Measurements from ENCODE around the gene SNX30.
A peak's percentile ranks its signal among the peaks of the same experiment; 100 is the strongest.

SNX30 gene

DNA sequence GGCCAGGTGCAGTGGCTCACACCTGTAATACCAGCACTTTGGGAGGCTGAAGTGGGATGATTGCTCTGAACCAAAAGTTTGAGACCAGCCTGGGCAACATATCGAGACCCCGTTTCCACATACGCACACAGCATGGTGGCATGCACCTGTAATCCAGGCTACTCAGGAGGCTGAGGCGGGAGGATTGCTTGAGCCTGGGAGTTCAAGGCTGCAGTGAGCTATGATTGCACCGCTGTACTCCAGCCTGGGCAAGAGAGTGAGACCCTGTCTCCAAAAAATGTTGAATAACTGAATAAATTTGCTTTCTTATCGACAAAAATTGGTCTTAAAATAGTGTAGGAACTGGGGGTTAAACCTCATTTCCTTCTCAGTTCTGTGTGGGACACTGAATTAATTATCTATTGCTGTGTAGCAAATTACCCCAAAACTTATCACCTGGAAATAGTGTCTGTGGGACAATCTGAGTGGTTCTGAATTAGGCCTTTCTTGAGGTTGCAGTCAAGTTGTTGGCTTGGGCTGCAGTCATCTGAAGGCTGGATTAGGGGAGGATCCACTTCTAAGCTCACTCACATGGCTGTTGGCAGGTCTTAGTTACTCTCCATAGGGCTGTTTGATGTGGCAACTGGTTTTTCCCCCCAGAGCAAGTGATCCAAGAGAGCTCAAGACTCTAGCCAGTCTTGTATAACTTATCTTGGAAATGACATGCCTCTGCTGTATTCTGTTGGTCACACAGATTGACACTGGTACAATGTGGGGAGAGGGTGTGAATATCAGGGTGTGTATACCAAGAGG is 2.0 kb downstream of the SNX30 start:
- DNase-seq (ENCODE audit: low read depth, low spot score), result no peak

DNA sequence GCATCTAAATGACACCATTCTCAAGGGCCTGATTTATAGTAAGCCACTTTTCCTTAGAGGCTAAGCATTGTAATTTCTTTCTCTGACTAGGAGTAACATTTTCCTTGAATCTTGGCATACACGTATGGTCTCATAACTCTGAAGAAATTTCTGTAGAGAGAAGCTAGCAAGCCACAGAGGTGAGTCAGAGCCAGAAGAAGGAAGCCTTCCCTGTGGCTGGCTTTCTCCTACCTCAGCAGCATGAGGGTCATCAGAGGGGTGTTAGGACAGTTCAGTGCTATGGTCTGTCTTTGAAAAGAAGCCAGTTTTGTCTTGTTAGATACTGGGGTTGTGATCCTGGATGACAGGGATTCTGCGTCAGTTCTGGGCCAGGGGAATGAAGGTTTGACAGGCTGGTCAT is 3.2 kb downstream of the SNX30 start:
- peak; percentile 12 for DNase-seq (ENCODE audit: low read depth, low spot score)

DNA sequence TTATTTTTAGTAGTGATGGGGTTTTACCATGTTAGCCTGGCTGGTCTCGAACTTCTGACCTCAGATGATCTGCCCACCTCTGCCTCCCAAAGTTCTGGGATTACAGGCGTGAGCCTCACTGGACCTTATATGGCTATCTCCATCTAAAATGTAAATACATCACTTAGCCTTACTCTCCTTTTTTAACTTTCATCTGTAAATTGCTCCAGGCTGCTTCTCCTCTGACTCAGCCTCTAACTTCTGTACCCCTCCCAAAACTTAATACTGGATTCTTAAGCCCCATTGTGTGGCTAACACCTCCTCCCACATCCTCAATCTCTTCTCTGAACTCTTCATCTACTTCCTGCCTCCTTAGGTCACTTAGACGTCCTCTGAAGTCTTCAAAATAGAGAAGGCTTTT is 4.0 kb downstream of the SNX30 start:
- DNase-seq (ENCODE audit: low read depth, low spot score), result no peak

DNA sequence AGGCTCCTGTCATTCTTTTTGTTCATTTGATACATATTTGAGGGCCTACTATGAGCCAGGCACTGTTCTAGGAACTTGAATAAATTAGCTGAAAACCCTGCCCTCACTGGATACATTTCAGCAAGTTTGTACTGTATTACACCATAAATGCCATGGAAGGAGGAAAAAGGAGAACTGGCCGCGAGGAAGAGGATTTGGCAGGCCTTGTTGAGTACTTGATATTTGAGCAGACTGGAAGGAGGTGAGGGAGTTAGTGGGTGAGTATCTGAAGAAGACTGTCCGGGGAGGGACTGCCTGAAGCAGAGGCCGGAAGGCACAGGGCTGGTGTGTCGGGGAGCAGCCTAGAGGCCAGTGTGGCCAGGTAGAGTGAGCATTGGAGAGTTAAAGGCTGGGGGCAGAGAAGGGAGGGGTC is 4.5 kb downstream of the SNX30 start:
- no peak for DNase-seq (ENCODE audit: low read depth, low spot score)

DNA sequence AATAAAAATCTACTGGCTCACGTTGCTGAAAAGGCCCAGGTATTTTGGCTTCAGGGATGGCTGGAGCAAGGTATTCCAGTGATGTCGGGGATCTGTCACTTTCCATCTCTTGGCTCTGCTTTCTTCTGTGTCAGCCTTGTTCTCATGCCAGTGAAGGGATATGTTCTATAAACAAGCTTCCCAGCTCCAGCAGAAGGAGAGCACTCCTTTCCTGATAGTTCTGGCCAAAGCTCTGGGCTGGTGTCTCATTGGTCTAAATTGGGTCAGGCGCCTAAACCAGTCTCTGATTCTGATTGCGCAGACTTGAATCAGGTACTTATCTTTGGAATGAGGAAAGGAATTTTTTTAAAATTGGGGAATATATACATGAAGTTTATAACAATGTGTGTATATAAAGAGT is 5.1 kb downstream of the SNX30 start:
- DNase-seq (ENCODE audit: low read depth, low spot score), result no peak

DNA sequence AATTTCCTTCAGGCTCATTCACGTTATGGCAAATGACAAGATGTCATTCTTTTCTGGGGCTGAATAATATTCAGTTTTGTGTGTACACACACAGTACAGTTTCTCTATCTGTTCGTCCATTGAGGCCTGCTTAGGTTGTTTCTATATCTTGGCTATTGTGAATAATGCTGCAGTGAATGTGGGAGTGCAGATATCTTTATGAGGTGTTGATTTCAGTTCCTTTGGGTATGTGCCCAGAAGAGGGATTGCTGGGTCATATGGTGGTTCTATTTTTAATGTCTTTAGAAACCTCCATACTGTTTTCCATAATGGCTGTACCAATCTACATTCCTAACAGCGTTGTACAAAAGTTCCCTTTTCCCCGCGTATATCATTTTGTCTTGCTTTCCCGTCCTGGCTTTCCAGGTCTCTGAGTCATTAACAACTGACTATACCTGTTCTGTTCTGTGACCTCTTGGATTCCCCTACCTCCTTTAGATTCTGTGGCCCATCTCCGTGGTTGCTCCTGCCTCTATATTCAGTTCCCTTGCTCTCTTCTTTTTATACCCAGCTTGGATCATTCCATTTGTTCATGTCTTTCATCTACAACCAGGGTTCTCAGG is 6.8 kb downstream of the SNX30 start:
- no peak for DNase-seq (ENCODE audit: low read depth, low spot score)

DNA sequence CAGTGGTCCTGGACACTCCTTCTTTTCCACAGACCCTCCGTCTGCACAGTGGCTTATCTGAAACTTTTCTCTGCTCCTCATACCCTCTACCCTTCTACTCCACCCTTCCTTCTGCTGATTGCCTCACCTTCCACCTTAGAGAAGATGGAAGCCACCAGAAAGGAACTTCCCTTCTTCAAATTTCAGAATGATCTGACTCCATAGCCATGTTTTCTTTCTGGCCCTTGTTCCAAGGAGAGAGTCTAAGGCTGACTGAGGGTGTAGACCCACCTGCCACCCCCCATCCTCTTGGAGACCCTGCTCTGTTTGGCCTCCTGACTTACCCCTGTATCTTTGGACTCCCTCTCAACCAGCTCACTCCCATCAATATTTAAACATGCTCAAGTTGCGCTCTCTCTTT is 7.4 kb downstream of the SNX30 start:
- no peak for DNase-seq (ENCODE audit: low read depth, low spot score)

DNA sequence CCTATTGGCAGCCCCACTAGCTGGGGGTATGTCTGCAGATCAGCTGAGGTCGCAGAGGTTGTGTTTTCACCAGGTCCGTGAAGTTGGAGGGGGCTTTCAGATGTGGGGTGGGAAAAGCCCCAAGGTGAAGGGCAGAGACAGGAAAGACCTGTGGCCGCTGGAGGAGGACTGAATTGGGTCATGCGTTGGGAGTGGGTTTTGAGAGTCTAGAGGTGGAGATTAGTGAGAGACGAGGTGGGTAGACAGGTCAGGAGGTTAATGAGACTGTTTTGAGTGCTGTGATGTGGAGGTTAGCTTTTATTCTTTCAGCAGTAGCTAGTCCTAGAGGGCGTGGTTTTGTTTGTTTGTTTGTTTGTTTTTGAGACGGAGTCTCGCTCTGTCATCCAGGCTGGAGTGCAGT is 10.3 kb downstream of the SNX30 start:
- DNase-seq (ENCODE audit: low read depth, low spot score), result no peak

DNA sequence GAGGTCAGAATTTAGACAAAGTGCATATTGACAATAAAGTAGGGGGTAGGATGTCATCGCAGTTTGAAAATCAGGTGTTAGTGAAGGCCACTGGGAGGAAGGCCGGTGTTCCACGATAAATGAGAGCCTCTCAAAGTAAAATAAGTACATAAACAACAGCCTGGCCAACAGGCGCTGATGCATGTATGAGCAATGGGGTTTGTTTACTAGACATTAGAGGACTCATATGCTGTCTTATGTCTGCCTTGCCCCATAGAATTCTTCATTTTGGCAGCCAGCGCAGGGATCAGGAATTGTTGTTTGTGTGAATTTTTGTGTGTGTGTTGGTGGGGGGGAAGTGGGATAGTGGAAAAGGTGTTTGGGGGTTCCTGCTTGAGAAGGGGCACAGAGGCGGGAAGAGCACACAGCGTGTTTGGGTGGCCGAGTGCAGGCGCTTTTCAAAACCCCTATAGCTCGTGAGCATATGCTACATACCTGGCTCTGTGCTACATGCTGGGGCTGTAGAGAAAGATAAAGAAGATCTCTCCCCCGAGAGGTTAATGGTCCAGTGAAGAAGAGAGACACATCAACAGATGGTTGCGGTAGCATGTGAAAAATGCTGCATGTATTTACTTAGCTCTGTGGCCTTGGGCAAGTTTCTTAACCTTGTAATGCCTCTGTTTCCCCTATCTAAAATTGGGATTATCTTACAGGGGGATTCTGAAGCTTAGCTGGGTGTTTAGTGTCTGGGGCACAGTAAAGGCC is 11.5 kb downstream of the SNX30 start:
- no peak for DNase-seq (ENCODE audit: low read depth, low spot score)

DNA sequence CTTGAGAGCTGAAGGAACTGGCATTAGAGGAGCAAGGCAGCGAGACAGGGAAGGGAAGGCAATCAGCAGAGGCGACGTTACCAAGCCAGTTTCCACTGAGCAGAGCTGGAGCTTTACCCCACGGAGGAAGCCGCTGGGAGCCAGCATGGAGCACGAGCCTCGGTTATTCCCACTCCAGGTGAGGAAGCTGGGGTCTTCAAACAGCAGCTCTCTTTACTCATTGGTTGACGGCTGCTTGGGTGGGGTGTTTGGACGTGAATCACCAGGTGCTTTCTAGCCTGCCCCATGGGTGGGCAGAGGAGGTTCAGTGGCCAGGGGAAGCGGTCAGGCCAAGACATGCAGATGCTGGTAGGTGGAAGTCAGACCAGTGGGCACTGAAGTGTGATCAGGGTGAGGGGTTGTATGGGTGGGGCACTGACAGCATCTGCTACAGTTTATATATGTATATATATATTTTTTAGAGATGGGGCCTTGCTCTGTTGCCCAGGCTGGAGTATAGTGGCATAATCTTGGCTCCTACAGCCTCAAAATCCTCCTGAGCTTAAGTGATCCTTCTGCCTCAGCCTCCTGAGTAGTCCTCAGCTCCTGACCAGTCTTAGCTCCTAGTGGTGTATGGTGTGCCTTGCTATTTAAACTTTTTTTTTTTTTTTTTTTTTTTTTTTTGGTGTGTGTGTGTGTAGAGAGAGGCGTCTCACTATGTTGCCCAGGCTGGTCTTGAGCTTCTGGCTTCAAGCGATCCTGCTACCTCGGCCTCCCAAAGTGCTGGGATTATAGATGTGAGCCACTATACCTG is 12.4 kb downstream of the SNX30 start:
- no peak for DNase-seq (ENCODE audit: low read depth, low spot score)

DNA sequence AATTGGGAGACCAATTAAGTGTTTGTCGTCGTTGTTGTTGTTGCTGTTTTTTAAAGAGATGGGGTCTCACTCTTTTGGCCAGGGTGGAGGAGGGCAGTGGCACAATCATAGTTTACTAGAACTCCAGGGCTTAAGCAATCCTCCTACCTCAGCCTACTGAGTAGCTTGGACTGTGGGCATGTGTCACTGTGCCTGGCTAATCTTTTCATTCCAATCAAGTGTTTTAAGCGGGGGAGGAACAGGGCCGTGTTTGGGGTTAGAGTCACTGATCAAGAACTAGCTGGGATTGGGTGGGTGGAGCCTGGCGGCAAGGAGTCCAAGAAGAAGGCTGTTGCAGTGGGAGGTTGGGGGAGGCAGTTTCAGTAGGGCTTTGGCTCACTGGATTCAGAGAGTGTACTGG is 13.8 kb downstream of the SNX30 start:
- no peak for DNase-seq (ENCODE audit: low read depth, low spot score)

DNA sequence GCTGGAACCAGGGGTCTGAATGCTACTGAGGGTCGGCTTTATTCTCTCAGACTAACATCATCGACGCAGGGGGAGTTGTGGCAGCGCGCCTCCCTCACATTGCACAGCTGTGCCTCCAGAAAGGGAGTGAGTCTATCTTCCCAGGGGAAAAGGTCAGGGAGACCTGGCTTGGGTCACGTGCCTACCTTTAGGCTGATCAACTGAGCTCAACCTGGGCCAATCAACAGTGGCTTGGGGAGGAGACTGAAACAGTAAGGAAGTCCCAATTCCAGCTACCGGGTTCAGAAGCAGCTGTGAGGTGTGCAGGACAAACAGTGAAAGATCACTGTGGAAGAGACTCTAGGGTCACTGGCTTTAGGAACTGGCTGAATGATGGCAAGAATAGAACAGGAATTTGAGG is 14.3 kb downstream of the SNX30 start:
- no peak for DNase-seq (ENCODE audit: low read depth, low spot score)

DNA sequence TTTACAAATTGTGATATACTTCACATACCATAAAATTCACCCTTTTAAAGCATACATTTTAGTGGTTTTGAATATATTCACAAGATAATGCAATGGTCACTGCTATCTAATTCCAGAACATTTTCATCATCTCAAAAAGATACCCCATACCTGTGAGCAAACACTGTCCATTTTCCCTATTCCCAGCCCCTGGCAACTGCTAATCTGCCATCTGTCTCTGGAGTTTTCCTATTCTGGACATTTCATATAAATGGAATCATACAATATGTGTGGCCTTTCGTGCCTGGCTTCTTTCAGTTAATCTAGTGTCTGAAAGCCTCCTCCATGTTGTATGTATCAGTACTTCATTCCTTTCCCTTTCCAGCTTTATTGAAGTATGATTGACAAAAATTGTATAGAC is 14.7 kb downstream of the SNX30 start:
- no peak for DNase-seq (ENCODE audit: low read depth, low spot score)

DNA sequence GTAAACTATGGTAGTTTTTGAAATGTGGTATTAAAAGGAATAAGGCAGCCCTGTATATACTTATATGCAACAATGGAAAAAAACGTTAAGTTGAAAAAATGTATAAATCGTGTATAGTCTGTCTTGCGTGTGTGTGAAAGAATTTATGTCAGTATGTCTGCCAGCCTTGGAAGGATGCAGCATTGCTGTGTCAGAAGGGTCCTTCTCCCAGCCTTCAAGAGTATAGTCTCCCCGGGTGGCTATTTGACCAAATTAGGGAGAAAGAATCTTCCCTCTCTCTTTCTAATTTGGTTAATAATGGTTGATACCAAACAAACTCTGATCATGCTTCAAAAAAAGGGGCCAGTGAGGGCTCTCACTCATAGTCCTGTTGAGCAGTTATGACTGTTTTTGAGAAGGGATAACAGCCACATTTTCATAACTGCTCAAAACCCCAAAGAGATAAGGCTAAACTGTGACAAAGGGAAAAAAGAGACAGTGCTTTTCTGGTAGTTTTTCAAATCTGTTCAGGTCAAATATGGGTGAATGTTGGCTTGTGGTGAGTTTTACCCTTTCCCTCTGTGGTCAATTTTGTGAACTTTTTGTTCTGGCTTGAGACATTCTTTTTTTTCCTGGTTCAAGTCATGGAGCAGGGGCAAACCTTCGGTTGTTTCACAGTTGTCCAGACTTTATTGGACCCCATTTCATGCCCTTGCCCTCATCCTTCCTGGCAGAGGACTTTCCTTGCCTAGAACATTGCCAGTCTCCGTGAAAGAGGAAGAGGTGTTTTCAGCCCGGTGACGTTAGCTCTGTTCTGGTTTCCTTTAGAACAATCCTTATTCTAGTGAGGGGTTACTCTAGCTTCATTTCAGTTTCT is 21.0 kb downstream of the SNX30 start:
- DNase-seq (ENCODE audit: low read depth, low spot score), result no peak

DNA sequence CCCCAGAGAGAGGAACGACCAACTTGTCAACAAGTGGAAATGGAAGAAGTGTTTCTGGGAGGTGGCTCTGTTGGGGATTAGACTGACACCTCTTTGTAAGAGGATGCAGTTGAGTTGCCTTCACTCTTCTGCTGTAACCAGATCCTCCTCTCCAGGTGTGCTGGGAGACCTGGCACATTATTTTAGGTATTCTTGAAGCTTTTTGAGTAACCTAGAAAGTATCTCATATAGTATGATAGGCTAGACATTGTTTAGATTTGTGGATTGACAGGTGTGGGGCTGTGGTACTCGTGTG is 21.6 kb downstream of the SNX30 start:
- DNase-seq (ENCODE audit: low read depth, low spot score), result no peak

DNA sequence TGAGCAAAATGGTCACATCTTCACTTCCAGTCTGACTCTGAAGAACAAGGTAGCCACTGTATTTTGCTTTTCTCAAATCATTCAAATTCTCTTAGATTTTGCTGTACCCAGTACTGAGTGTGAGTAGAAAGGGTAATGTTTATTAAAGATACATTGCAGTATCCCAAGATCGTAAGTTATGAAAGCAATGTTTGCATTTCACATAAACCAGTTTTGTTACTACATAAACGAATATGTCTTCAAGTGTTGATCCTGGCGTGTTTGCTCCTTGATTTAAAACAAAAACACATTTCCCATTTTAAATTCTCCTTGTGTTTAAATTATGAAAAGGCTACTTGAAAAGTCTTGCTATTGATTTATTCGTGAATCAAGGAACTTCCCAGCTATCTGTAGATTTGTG is 22.0 kb downstream of the SNX30 start:
- DNase-seq (ENCODE audit: low read depth, low spot score), result no peak

DNA sequence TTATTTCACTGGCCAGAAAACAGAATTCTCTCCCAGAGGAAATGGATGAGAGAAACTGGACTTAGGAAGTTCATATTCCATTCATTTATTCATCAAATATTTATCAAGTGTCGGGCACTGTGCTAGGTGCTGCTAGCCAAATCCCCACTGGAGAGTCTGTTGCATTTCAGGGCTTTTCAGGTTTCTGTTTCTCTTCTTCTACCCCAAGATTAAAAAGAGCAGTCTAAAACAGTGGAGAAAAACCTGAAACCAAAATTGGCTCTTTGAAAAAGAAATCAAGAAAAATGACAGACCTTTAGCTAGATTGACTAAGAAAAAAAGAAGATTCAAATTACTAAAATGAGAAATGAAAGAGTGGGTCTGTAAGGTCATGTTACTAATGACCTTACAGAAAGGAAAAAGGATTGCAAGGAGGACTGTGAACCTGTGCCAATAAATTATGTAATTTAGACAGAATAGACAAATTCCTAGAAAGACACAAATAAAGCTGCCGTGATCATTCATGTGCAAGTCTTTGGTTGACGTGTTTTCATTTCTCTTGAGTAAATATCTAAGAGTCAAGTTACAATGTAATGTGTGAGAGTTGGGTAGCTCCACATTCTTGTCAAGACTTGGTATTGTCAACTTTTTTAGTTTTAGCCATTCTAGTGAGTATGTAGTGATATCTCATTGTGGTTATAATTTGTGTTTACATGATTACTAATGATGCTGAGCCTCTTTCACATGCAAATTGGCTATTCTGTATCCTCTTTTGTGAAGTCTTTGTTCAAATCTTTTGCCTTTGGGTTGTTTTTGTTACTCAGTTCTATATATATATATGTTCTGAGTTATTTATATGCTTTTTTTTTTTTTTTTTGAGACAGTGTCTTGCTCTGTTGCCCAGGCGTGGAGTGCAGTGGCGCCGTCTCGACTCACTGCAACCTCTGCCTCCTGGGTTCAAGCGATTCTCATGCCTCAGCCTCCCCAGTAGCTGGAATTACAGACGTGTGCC is 23.7 kb downstream of the SNX30 start:
- no peak for DNase-seq (ENCODE audit: low read depth, low spot score)

DNA sequence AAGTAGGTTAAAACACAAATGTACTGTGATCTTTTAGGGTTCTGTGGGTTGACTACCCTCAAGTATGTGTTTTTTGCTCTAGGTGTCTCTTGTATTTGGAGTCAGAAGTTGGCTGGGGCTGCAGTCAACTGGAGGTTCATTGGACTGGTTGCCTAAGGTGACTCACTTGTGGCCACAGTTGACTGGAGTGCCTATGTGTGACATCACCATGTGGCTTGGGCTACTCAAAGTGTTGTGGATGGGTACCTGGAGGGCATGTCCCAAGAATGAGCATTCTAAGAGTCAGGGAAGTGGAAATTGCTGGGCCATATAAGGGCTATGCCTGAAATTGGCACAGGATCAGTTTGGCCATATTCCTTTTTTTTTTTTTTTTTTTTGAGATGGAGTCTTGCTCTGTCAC is 27.4 kb downstream of the SNX30 start:
- DNase-seq (ENCODE audit: low read depth, low spot score), result no peak

DNA sequence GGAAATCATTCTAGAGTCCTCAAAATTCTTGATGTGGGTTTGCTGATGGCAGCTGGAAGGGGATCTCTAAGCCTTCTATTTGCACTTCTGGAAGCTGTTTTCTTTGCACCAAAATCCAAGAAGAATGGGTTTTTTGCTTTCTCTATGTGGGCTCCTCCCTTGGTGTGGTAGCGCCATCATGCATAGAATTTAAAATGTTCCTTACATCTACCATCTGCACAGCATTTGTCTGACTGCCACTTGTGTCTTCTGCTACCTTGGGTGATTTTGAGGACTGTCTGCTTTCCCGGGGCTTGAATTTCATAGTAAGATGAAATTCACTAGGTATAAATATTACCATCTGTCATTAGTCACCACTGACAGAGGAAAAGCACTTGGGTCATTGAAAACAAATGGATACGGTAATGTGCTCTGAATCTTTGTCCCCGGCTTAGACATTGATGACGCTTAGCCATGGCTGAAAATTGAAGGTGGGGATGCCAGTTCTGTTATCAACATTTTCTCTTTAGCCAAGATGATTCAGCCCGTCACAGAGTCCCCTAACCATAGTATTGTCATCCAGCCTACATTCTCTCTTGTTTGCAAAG is 30.0 kb downstream of the SNX30 start:
- DNase-seq (ENCODE audit: low read depth, low spot score), result no peak

DNA sequence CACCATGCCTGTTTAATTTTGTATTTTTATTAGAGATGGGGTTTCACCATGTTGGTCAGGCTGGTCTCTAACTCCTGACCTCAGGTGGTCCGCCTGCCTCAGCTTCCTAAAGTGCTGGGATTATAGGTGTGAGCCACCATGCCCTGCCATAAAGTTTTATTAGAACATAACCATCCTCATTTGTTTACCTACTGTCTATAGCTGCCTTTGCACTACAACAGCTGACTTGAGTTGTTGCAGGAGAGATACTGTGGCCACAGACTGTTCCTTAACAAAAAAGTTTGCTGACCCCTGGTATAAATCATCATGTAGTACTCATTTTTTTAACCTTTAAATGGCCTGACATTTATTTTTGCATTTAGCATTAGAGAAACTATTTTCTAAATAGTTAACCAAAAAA is 31.7 kb downstream of the SNX30 start:
- no peak for DNase-seq (ENCODE audit: low read depth, low spot score)

Data from smooth muscle cell of the brain vasculature (primary cell).